Endothelial cell of umbilical vein (primary cell): ENCODE data around the gene OAF. TPM values are rescaled to one million over a fixed set of nuclear protein-coding genes. Genes with fewer than 3 reads are reported as not detected.

Source experiments
- BruUV-seq: library from RNA; stranded (reverse); fragments of 400-500 nt; replicated peaks from 2 replicates; lab custom pipeline; 2021; lab: Mats Ljungman, UMichigan
- CTCF ChIA-PET: fragments of 300-600, 350-600 bp; sonication (Branson Sonifier 250); formaldehyde crosslinking; loops from one replicate; lab custom pipeline; 2021; ENCODE audit warnings: antibody characterized with exemption, inconsistent platforms; lab: Charles Lee
- POLR2A ChIA-PET: fragments of 300-600, 350-600 bp; sonication (Branson Sonifier 250); formaldehyde crosslinking; loops from one replicate; lab custom pipeline; 2021; ENCODE audit warnings: antibody characterized with exemption, inconsistent platforms; lab: Charles Lee
- DNase-seq: peaks from one replicate; pipeline ENCODE4 v3.0.0-alpha.2; 2011; ENCODE audit warnings: low read depth, low spot score
- FAIRE-seq: peaks from 2 replicates; lab custom pipeline; 2011; peaks lifted over from hg19 to GRCh38; lab: Jason Lieb, UNC
- H2AFZ ChIP-seq: 2 replicates; pipeline ENCODE4 v1.6.0; 2012; ENCODE audit warnings: low read depth, low read length, control low read depth, inconsistent platforms
- H3K27ac ChIP-seq: 2 replicates; pipeline ENCODE4 v1.5.1; 2011; ENCODE audit warnings: low read depth, mild to moderate bottlenecking, control low read depth, low read length, moderate library complexity; ENCODE audit not compliant: insufficient read depth
- H3K27me3 ChIP-seq, 2 experiments: 2 replicates each; pipeline versions ENCODE4 v1.6.0 to v1.6.1; 2011; ENCODE audit warnings: low read length in 2 of 2, mixed read lengths in 1 of 2; ENCODE audit not compliant: control insufficient read depth in 2 of 2, insufficient read depth in 2 of 2
- H3K36me3 ChIP-seq, 2 experiments: 2 replicates in 1 of 2; 3 replicates in 1 of 2; pipeline ENCODE4 v1.5.1; 2011; ENCODE audit warnings: low read length in 2 of 2, mild to moderate bottlenecking in 1 of 2, moderate library complexity in 1 of 2; ENCODE audit not compliant: control insufficient read depth in 2 of 2, insufficient read depth in 2 of 2; ENCODE audit errors: extremely low read depth in 1 of 2
- H3K4me1 ChIP-seq: 3 replicates; pipeline ENCODE4 v1.5.1; 2011; ENCODE audit warnings: mild to moderate bottlenecking, low read length; ENCODE audit not compliant: control insufficient read depth, insufficient read depth; ENCODE audit errors: extremely low read depth
- H3K4me2 ChIP-seq: 2 replicates; pipeline ENCODE4 v1.6.1; 2011; ENCODE audit warnings: low read length, control low read depth, mixed read lengths; ENCODE audit not compliant: insufficient read depth
- H3K4me3 ChIP-seq, 3 experiments: fragments of 200-600 bp in 1 of 3; sonication (generic), shearing (Covaris generic) in 1 of 3; replicated peaks in 1 of 3; 2 replicates each; pipeline ENCODE4 v1.5.1; 2011 to 2016; ENCODE audit warnings: control low read depth in 3 of 3, low read length in 3 of 3, mild to moderate bottlenecking in 2 of 3, inconsistent platforms in 1 of 3, low read depth in 1 of 3, moderate library complexity in 1 of 3; ENCODE audit not compliant: insufficient read depth in 1 of 3
- H3K79me2 ChIP-seq: 2 replicates; pipeline ENCODE4 v1.6.0; 2012; ENCODE audit warnings: low read length, inconsistent platforms; ENCODE audit not compliant: control insufficient read depth, insufficient read depth
- H3K9ac ChIP-seq: replicated peaks from 2 replicates; pipeline ENCODE3; 2011; ENCODE audit warnings: low read length, control low read depth; ENCODE audit not compliant: insufficient read depth; ENCODE audit errors: extremely low read depth
- H3K9me1 ChIP-seq: replicated peaks from 3 replicates; pipeline ENCODE4 v1.6.0; 2011; ENCODE audit warnings: mild to moderate bottlenecking, low read length; ENCODE audit not compliant: control insufficient read depth, insufficient read depth; ENCODE audit errors: extremely low read depth
- H3K9me3 ChIP-seq: replicated peaks from 2 replicates; pipeline ENCODE4 v1.5.1; 2012; ENCODE audit warnings: low read length, inconsistent platforms; ENCODE audit not compliant: control insufficient read depth, insufficient read depth
- H4K20me1 ChIP-seq: replicated peaks from 2 replicates; pipeline ENCODE3; 2011; ENCODE audit warnings: mild to moderate bottlenecking, low read length; ENCODE audit not compliant: control insufficient read depth, insufficient read depth; ENCODE audit errors: extremely low read depth
- EZH2 ChIP-seq: IDR thresholded peaks from 2 replicates; pipeline ENCODE4 v1.6.1; 2012; ENCODE audit warnings: borderline replicate concordance, low read depth, mild to moderate bottlenecking, moderate library complexity, low read length, inconsistent platforms; ENCODE audit not compliant: severe bottlenecking
- FOS ChIP-seq: IDR thresholded peaks from 2 replicates; pipeline ENCODE4 v1.6.1; 2011; ENCODE audit warnings: mild to moderate bottlenecking, low read length, moderate library complexity, borderline replicate concordance; ENCODE audit not compliant: insufficient read depth
- GATA2 ChIP-seq: IDR thresholded peaks from 2 replicates; pipeline ENCODE4 v1.7.0; 2011; ENCODE audit warnings: low read depth, mild to moderate bottlenecking, moderate library complexity, mixed read lengths, low read length; ENCODE audit not compliant: insufficient read length, insufficient read depth
- JUN ChIP-seq: IDR thresholded peaks from 2 replicates; pipeline ENCODE4 v1.6.1; 2011; ENCODE audit warnings: borderline replicate concordance, low read depth; ENCODE audit not compliant: insufficient read length, insufficient read depth
- MYC ChIP-seq: IDR thresholded peaks from one replicate; pipeline ENCODE4 v1.6.1; 2011; ENCODE audit warnings: mild to moderate bottlenecking, low read depth, low read length
- POLR2A ChIP-seq: IDR thresholded peaks from 2 replicates; pipeline ENCODE4 v1.6.1; 2012; ENCODE audit warnings: low read depth, mild to moderate bottlenecking, control low read depth, low read length
- POLR2AphosphoS5 ChIP-seq: IDR thresholded peaks from 2 replicates; pipeline ENCODE4 v1.6.1; 2012; ENCODE audit warnings: low read depth, mild to moderate bottlenecking, control low read depth, low read length, moderate library complexity; ENCODE audit not compliant: insufficient read depth
- dilution Hi-C: fragments of 300-500 bp; cut with MboI; formaldehyde crosslinking; loops from one replicate; pipeline ENCODE4 v1.15.0; 2019; ENCODE audit warnings: low sequenced_read_pairs; ENCODE audit not compliant: extremely low pct_ligation_motif_present
- intact Hi-C: fragments of 100-400 bp; cut with micrococcal nuclease; formaldehyde crosslinking; loops from one replicate; pipeline ENCODE4 v1.10.0; 2022
- polyA plus RNA-seq, 4 experiments: library from polyadenylated mRNA; depleted of rRNA in 3 of 4; stranded (reverse) in 3 of 4; unstranded in 1 of 4; fragments of >200 nt; gene quantifications; 2 replicates each; pipeline versions ENCODE4 v1.2.1 to v1.2.3, GENCODE V29; 2011 to 2012; ENCODE audit warnings: missing spikeins in 1 of 4
- total RNA-seq: library from RNA; stranded (reverse); gene quantifications from 2 replicates; pipeline ENCODE4 v1.2.3, GENCODE V29; 2021
- TF ChIP-seq, protein P1 (sequence below), 2 donors: IDR thresholded peaks; 1 replicate in 1 of 2; 2 replicates in 1 of 2; pipeline ENCODE4 v1.5.1; 2011; ENCODE audit warnings: low read length in 2 of 2, mild to moderate bottlenecking in 2 of 2, moderate library complexity in 2 of 2, control low read depth in 1 of 2, inconsistent platforms in 1 of 2, low read depth in 1 of 2; ENCODE audit not compliant: insufficient read depth in 1 of 2; ENCODE audit errors: extremely low read depth in 1 of 2
- TF ChIP-seq, protein P2 (sequence below): IDR thresholded peaks from 2 replicates; pipeline ENCODE4 v1.6.1; 2011; ENCODE audit not compliant: insufficient read depth, insufficient read length

The OAF gene
- total and polyA plus RNA-seq, 2 donors (not counting 3 experiments of a cell fraction or from before 2014, with no cell fraction given): 32.1 to 33.8 TPM

DNA sequence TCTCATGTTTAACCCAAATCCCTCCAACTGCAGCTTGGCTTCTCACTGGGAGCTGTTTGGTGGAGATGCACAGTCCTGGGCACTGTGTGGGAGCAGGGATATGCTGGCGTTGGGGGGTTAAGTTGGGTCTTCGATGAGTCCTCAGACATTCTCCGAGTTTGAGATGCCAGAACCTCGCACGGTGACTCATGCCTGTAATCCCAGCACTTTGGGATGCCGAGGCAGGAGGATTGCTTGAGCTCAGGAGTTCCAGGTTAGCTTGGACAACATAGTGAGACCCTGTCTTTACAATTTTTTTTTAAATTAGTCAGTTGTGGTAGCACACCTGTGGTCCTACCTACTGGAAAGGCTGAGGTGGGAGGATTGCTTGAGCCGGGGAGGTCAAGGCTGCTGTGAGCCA, 49.8 kb downstream of the OAF start:
- Histone ChIP-seq H3K27ac (no peak overlapping the region), H2AFZ (no peak overlapping the region), H3K9me3 (no peaks in the 10 kb centered on the region), H4K20me1 (no peaks in the 10 kb centered on the region), H3K79me2 (no peaks in the 10 kb centered on the region), H3K4me2 (no peak overlapping the region), H3K36me3 (no peaks in the 10 kb centered on the region), H3K4me1 (no peaks in the 10 kb centered on the region), H3K4me3 (no peak overlapping the region), H3K9ac (no peak overlapping the region), H3K9me1 (no peaks in the 10 kb centered on the region), H3K27me3 (peaks cover 13 to 14% of the 10 kb centered on the region in 2 experiments)
- intact Hi-C loops (no loop called here), dilution Hi-C loops (no loop called here)
- ChIA-PET POLR2A (no interaction called here), CTCF (interaction anchor here (1.0 kb wide), 1 partner anchor 43 kb away, joined by 3 read pairs; no protein-coding TSS in a partner anchor)
- TF ChIP-seq, protein P1, sequence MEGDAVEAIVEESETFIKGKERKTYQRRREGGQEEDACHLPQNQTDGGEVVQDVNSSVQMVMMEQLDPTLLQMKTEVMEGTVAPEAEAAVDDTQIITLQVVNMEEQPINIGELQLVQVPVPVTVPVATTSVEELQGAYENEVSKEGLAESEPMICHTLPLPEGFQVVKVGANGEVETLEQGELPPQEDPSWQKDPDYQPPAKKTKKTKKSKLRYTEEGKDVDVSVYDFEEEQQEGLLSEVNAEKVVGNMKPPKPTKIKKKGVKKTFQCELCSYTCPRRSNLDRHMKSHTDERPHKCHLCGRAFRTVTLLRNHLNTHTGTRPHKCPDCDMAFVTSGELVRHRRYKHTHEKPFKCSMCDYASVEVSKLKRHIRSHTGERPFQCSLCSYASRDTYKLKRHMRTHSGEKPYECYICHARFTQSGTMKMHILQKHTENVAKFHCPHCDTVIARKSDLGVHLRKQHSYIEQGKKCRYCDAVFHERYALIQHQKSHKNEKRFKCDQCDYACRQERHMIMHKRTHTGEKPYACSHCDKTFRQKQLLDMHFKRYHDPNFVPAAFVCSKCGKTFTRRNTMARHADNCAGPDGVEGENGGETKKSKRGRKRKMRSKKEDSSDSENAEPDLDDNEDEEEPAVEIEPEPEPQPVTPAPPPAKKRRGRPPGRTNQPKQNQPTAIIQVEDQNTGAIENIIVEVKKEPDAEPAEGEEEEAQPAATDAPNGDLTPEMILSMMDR (IDR thresholded peaks at IDR 0.05; ENCODE audit: extremely low read depth in 1 of 2, insufficient read depth in 1 of 2, low read depth in 1 of 2, low read length in 2 of 2): no peak
- TF ChIP-seq, protein P2, sequence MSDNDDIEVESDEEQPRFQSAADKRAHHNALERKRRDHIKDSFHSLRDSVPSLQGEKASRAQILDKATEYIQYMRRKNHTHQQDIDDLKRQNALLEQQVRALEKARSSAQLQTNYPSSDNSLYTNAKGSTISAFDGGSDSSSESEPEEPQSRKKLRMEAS: no peak
- TF ChIP-seq FOS (no peak), MYC (no peak), JUN (no peak), POLR2AphosphoS5 (no peak), GATA2 (no peak), POLR2A (no peak), EZH2 (no peak)
- no peak for DNase-seq
- no peak for FAIRE-seq
- BruUV-seq: no TSS peak
